Right lobe of liver (tissue), 6 donors: ENCODE data around the gene CYTH1. TPM values are rescaled to one million over a fixed set of nuclear protein-coding genes. Genes with fewer than 3 reads are reported as not detected.
A peak's percentile ranks its signal among the peaks of the same experiment; 100 is the strongest.
"Not testable (repeated sequence)": the region's sequence is repeated elsewhere in the genome, so short reads cannot be mapped to it uniquely, and the experiment has no call there.

Source experiments
- ATAC-seq, 4 donors: fragments of 200-7000 bp; cut with Tn5 transposase; one replicate each; pipeline ENCODE4 v1.9.1; 2020; ENCODE audit warnings: mild to moderate bottlenecking in 4 of 4, moderate library complexity in 4 of 4
- DNase-seq, 3 donors: peaks; one replicate each; pipeline ENCODE4 v3.0.0-alpha.2; 2020
- H3K27ac ChIP-seq, 3 donors: fragments of 200-600 bp; one replicate each; pipeline ENCODE4 v1.8.0; 2022
- H3K27me3 ChIP-seq, 2 donors: fragments of 200-600 bp; one replicate each; pipeline ENCODE4 v1.8.0; 2022
- H3K36me3 ChIP-seq, 4 donors: fragments of 200-600 bp; sonication (generic) in 1 of 4; one replicate each; pipeline versions ENCODE4 v1.5.1 to v1.8.0; 2017 to 2022; ENCODE audit warnings: control low read depth in 1 of 4
- H3K4me1 ChIP-seq, 4 donors: fragments of 200-600 bp; sonication (generic) in 1 of 4; one replicate each; pipeline versions ENCODE4 v1.5.1 to v1.8.0; 2017 to 2022; ENCODE audit warnings: control low read depth in 1 of 4
- H3K4me3 ChIP-seq, 3 donors: fragments of 200-600 bp; one replicate each; pipeline ENCODE4 v1.8.0; 2022
- H3K9me3 ChIP-seq, 4 donors: fragments of 200-600 bp; sonication (generic) in 1 of 4; one replicate each; pipeline versions ENCODE4 v1.5.1 to v1.8.0; 2017 to 2022; ENCODE audit warnings: control low read depth in 1 of 4
- POLR2A ChIP-seq: fragments of 450-650 bp; IDR thresholded peaks from one replicate; pipeline ENCODE4 v1.6.1; 2017; ENCODE audit warnings: antibody characterized with exemption, mild to moderate bottlenecking
- WGBS: methylation state at CpG from one replicate; pipeline ENCODE4 v1.1.6; 2018; ENCODE audit warnings: low coverage, low lambda C conversion rate; ENCODE audit not compliant: insufficient coverage; ENCODE audit errors: missing lambda C conversion rate; 5-methylcytosine and 5-hydroxymethylcytosine counted together
- intact Hi-C, 2 donors: fragments of 100-400 bp; cut with DNase I; formaldehyde crosslinking; loops; one replicate each; pipeline versions ENCODE4 v1.11.2 to v1.14.1; 2022
- total RNA-seq, 6 experiments: library from RNA; depleted of rRNA in 2 of 6; stranded (reverse); fragments of >200 nt in 2 of 6; fragmentation: NEBNext Ultra II Directional in 3 of 6; extraction: Animal tissue kit (Norgen Biotek cat#: 25700) in 3 of 6; gene quantifications; one replicate each; pipeline versions ENCODE4 v1.1.0 to v1.2.4, GENCODE V29; 2016 to 2023
- TF ChIP-seq, protein P1 (sequence below), 4 donors: fragments of 200-600 bp in 3 of 4; fragments of 450-650 bp in 1 of 4; IDR thresholded peaks; one replicate each; pipeline versions ENCODE4 v1.5.1 to v1.8.0; 2016 to 2022; ENCODE audit warnings: antibody characterized with exemption in 4 of 4, mild to moderate bottlenecking in 2 of 4
- donor health status: DM: no; HTN: yes; CAD: no.
- donor health status: DM: no; HTN: no; CAD: no.
- donor health status: DM: no; HTN: no; CAD: no.
- donor health status: DM: no; HTN: yes; CAD: no.
- donor health status: DM: no; HTN: yes; CAD: no.

The CYTH1 gene
- total RNA-seq, 6 experiments from 2014 or later, result 14.8 to 46.2 (median 28.8) TPM

DNA sequence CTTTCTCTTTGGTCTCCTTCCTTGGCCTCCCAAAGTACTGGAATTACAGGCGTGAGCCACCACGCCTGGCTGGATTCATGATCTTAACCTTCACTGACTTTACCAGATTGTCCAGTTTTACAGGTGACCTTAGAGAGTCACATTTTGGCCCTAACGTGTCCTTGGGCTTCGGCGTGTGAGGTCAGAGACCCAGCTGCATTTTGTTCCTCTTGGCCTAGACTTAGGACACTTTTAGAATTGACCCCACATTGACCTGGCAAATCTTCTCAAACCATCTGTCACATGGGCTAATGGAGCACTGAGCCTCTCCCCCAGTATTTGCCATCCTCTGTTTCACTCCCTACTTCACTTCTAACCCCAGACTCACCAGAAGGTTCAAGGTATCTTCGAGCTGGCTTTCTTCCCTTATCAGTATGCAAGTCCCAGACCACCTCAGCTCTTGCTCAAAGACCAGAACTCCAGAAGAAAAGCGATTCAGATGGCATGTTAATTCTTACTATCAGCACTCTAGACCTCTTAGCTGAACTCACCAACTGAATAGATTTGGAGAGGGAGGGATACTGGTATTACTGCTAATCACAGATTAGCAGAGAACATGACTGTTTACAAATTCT, 1.7 kb upstream of the CYTH1 start:
- no peak for TF ChIP-seq POLR2A
- TF ChIP-seq, protein P1, sequence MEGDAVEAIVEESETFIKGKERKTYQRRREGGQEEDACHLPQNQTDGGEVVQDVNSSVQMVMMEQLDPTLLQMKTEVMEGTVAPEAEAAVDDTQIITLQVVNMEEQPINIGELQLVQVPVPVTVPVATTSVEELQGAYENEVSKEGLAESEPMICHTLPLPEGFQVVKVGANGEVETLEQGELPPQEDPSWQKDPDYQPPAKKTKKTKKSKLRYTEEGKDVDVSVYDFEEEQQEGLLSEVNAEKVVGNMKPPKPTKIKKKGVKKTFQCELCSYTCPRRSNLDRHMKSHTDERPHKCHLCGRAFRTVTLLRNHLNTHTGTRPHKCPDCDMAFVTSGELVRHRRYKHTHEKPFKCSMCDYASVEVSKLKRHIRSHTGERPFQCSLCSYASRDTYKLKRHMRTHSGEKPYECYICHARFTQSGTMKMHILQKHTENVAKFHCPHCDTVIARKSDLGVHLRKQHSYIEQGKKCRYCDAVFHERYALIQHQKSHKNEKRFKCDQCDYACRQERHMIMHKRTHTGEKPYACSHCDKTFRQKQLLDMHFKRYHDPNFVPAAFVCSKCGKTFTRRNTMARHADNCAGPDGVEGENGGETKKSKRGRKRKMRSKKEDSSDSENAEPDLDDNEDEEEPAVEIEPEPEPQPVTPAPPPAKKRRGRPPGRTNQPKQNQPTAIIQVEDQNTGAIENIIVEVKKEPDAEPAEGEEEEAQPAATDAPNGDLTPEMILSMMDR (IDR thresholded peaks at IDR 0.05), result no peak
- Histone ChIP-seq H3K4me1 (peaks cover 0 to 38% (median 9%) of the 10 kb centered on the region in 4 donors), H3K36me3 (no peaks in the 10 kb centered on the region), H3K27ac (peak overlapping the region in 2 of 3 donors; percentile 75 to 100), H3K27me3 (no peaks in the 10 kb centered on the region), H3K9me3 (no peaks in the 10 kb centered on the region), H3K4me3 (no peak overlapping the region)
- DNase-seq (peak in 1 of 3 donors; percentile 47), ATAC-seq (peak in 1 of 4 donors; percentile 0)
- intact Hi-C loops, result no loop called here
- 60% methylated on average over 5 of the region's 7 CpGs for WGBS

DNA sequence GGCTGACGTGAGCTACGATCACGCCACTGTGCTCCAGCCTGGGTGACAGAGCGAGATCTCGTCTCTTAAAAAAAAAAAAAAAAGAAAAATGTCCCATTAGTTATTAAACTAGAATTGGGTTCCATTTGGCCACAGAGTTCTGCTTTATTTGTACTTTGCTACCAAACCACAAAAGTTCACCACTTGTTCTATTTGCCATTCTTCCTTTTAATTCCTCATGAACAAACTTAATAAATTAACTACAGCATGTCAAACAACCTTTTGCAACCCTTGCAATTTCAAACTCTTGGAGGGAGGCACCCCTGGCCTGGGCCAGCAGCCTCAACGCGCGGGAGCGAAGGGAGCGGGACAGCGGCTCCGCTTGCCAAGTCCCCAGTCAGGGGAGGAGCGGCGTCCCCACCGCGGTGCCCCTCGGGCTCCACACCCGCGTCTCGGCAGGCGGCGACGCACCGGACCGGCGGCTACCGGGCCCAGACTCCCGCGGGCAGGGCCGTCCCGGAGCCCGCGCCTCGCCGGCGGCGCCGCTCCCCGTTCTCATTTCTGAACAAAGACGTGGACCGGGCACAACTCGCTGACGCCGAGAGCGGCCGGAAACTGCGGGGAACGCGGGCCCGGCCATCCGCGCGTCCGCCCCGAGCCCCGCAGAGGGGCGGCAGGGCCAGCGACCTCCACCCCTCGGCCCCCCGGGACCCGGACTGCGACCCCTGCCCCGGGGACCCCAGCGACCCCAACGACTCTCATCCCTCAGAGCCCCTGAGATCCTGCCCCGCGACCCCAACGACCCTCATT, 775 bp downstream of the CYTH1 start:
- H3K9me3 ChIP-seq, result no peaks in the 10 kb centered on the region
- TF ChIP-seq POLR2A, result no peak
- TF ChIP-seq, protein P1 (IDR thresholded peaks at IDR 0.05), result no peak
- ATAC-seq, result peak; percentile 13 to 58 (median 52)
- peak overlapping the region; percentile 83 to 95 (median 85) for H3K4me3 ChIP-seq
- H3K36me3 ChIP-seq, result no peaks in the 10 kb centered on the region
- intact Hi-C loops, result no loop called here
- WGBS, result 1% methylated on average over 12 of the region's 68 CpGs
- no peaks in the 10 kb centered on the region for H3K27me3 ChIP-seq
- peaks cover 0 to 49% (median 12%) of the 10 kb centered on the region in 4 donors for H3K4me1 ChIP-seq
- DNase-seq, result peak; percentile 80 to 89 (median 84)
- H3K27ac ChIP-seq, result peak overlapping the region; percentile 89 to 95 (median 90)

DNA sequence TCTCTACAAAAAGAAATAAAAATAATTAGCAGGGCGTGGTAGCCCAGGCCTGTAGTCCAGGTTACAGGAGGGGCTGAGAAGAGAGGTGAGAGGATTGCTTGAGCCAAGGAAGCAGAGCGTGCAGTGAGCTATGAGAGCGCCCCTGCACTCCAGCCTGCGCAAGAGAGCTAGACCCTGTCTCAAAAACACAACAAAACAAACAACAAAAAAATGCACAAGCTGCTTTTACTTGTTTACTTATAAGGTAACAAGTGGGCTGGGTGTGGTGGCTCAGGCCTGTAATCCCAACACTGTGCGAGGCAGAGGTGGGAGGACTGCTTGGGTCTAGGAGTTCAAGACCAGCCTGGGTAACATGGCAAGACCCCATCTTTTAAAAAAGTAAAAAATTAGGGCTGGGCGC, 1.7 kb downstream of the CYTH1 start:
- DNase-seq (peak in 1 of 3 donors; percentile 22), ATAC-seq (no peak)
- WGBS, result 40% methylated on average over 4 of the region's 6 CpGs
- Histone ChIP-seq H3K9me3 (no peaks in the 10 kb centered on the region), H3K36me3 (no peaks in the 10 kb centered on the region), H3K4me1 (peaks cover 0 to 58% (median 12%) of the 10 kb centered on the region in 4 donors), H3K4me3 (peak overlapping the region; percentile 83 to 95 (median 85)), H3K27ac (peak overlapping the region; percentile 89 to 95 (median 90)), H3K27me3 (no peaks in the 10 kb centered on the region)
- TF ChIP-seq POLR2A, result no peak
- TF ChIP-seq, protein P1 (IDR thresholded peaks at IDR 0.05), result no peak
- intact Hi-C loops, result no loop called here

DNA sequence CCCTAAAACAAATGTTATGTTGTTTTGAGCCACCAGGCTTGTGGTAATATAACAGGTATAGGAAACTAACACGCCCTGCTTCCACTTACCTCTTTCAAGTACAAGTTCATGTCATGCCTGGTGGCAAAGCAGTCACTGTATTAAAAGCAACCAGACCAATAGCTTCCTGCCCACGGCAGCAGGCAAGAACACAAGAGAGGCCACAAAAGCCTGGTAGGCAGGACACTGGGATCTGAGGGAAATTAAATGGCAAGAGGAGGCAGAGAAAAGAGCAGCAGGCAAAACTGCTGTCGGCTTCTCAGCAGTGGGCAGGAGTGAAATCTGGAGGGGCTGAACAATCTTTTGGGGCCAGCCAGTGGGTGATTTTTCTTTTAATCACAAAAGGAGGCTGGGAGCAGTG, 2.2 kb downstream of the CYTH1 start:
- no peak for ATAC-seq
- TF ChIP-seq, protein P1 (IDR thresholded peaks at IDR 0.05), result no peak
- no peak for TF ChIP-seq POLR2A
- H3K27ac ChIP-seq, result peak overlapping the region; percentile 89 to 95 (median 90)
- 25% methylated on average over 3 of the region's 3 CpGs for WGBS
- H3K27me3 ChIP-seq, result no peaks in the 10 kb centered on the region
- H3K9me3 ChIP-seq, result no peaks in the 10 kb centered on the region
- peak overlapping the region; percentile 83 to 95 (median 85) for H3K4me3 ChIP-seq
- DNase-seq, result peak in 1 of 3 donors; percentile 36
- intact Hi-C loops, result no loop called here
- no peaks in the 10 kb centered on the region for H3K36me3 ChIP-seq
- H3K4me1 ChIP-seq, result peaks cover 0 to 60% (median 12%) of the 10 kb centered on the region in 4 donors

DNA sequence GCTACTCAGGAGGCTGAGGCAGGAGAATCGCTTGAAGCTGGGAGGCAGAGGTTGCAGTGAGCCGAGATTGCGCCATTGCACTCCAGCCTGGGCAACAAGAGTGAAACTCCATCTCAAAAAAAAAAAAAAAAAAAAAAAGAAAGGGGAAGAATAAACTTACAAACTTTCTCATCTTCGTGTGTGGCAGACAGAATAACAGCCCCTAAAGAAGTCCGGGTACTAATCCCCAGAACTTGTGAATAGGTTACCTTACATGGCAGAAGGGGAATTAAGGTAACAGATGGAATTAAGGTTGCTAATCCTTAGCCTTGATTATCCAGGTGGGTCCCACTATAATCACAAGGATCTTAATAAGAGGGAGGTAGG, 2.8 kb downstream of the CYTH1 start:
- intact Hi-C loops, ATAC-seq, H3K36me3 ChIP-seq, H3K27me3 ChIP-seq, DNase-seq, H3K9me3 ChIP-seq: not testable (repeated sequence)
- WGBS, result 60% methylated on average over 4 of the region's 5 CpGs
- Histone ChIP-seq H3K4me3 (peak overlapping the region in 1 of 3 donors; percentile 95), H3K27ac (peak overlapping the region; percentile 89 to 95 (median 90)), H3K4me1 (peaks cover 0 to 60% (median 12%) of the 10 kb centered on the region in 4 donors)
